Brain microvascular endothelial cell (primary cell): Measurements from ENCODE around the gene UBE2L6.

Experiments used
- DNase-seq: peaks from one replicate; pipeline ENCODE4 v3.0.0-alpha.2; 2020
- H3K27ac ChIP-seq: fragments of 250-450 bp; sonication (Bioruptor Pico); 2 replicates; pipeline ENCODE4 v1.5.1; 2020; ENCODE audit warnings: mild to moderate bottlenecking, moderate library complexity
- H3K27me3 ChIP-seq: fragments of 250-450 bp; sonication (Bioruptor Pico); replicated peaks from 2 replicates; pipeline ENCODE4 v1.5.1; 2020; ENCODE audit warnings: mild to moderate bottlenecking
- H3K36me3 ChIP-seq: fragments of 250-450 bp; sonication (Bioruptor Pico); replicated peaks from 2 replicates; pipeline ENCODE4 v1.5.1; 2020; ENCODE audit warnings: mild to moderate bottlenecking
- H3K4me3 ChIP-seq: 2 replicates; pipeline ENCODE4 v1.5.1; 2011; ENCODE audit warnings: low read depth, mild to moderate bottlenecking, control low read depth, low read length, moderate library complexity
- in situ Hi-C: cut with HindIII; loops from 2 replicates; pipeline ENCODE4 v1.10.0; 2017; ENCODE audit warnings: low sequenced_read_pairs, low pct_ligation_motif_present
- TF ChIP-seq, protein P1 (sequence below): IDR thresholded peaks from 2 replicates; pipeline ENCODE4 v1.5.1; 2011; ENCODE audit warnings: low read depth, mild to moderate bottlenecking, moderate library complexity, low read length, control low read depth, inconsistent platforms; ENCODE audit errors: missing control alignments

The UBE2L6 gene

DNA sequence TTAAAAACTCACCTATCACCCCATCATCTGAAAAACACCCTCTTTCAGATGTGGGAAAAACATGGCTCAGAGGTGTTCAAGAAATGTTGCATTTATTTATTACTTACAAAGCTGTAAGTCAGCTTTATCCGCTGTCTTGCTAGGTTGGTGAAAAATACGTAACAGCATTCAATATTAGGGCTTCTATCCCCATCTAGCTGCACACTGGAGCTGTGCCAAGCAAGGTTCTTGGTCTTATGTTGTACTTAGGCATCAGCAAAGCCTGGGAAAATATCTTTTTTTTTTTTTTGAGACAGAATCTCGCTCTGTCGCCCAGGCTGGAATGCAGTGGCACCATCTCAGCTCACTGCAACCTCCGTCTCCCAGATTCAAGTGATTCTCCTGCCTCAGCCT lies 37.6 kb upstream of the UBE2L6 start:
- in situ Hi-C loops = no loop called here
- TF ChIP-seq, protein P1, sequence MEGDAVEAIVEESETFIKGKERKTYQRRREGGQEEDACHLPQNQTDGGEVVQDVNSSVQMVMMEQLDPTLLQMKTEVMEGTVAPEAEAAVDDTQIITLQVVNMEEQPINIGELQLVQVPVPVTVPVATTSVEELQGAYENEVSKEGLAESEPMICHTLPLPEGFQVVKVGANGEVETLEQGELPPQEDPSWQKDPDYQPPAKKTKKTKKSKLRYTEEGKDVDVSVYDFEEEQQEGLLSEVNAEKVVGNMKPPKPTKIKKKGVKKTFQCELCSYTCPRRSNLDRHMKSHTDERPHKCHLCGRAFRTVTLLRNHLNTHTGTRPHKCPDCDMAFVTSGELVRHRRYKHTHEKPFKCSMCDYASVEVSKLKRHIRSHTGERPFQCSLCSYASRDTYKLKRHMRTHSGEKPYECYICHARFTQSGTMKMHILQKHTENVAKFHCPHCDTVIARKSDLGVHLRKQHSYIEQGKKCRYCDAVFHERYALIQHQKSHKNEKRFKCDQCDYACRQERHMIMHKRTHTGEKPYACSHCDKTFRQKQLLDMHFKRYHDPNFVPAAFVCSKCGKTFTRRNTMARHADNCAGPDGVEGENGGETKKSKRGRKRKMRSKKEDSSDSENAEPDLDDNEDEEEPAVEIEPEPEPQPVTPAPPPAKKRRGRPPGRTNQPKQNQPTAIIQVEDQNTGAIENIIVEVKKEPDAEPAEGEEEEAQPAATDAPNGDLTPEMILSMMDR = no peak
- Histone ChIP-seq H3K27ac (no peak overlapping the region), H3K36me3 (no peaks in the 10 kb centered on the region), H3K4me3 (no peak overlapping the region), H3K27me3 (no peaks in the 10 kb centered on the region)
- DNase-seq = no peak

GRCh38 chr11:57604296-57605027 lies 37.0 kb upstream of the UBE2L6 start:
- TF ChIP-seq, protein P1 = no peak
- no peak for DNase-seq
- Histone ChIP-seq H3K27ac (no peak overlapping the region), H3K27me3 (no peaks in the 10 kb centered on the region), H3K4me3 (no peak overlapping the region), H3K36me3 (no peaks in the 10 kb centered on the region)
- in situ Hi-C loops = no loop called here

GRCh38 chr11:57601297-57601696 lies 33.8 kb upstream of the UBE2L6 start:
- H3K36me3 ChIP-seq = no peaks in the 10 kb centered on the region
- H3K4me3 ChIP-seq = no peak overlapping the region
- in situ Hi-C loops = no loop called here
- no peaks in the 10 kb centered on the region for H3K27me3 ChIP-seq
- H3K27ac ChIP-seq = no peak overlapping the region
- TF ChIP-seq, protein P1 = no peak
- no peak for DNase-seq

- Histone ChIP-seq H3K27me3 (no peaks in the 10 kb centered on the region), H3K36me3 (no peaks in the 10 kb centered on the region), H3K27ac (no peak overlapping the region), H3K4me3 (no peak overlapping the region)
- in situ Hi-C loops = no loop called here
- no peak for DNase-seq
- TF ChIP-seq, protein P1 = no peak
These were observed 31.9 kb upstream of the UBE2L6 start for GRCh38 chr11:57599381-57599780.

DNA sequence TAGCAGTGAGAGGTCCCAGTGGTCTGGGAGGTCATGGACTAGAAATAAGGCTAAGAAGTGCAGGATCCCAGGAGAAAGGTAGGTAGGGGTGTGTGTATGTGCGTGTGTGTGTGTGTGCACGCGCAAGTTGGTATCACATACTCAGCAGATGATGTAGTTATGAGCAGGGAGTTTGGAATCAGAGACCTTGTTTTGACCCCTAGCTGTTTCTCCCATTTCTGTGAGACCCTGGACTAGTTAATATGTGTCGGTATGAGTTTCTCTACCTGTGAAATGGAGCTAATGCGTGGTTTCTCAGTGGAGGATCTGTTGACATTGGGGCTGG lies 31.3 kb upstream of the UBE2L6 start:
- no peak overlapping the region for H3K4me3 ChIP-seq
- peak; percentile 36 for DNase-seq
- H3K36me3 ChIP-seq = no peaks in the 10 kb centered on the region
- H3K27ac ChIP-seq = no peak overlapping the region
- in situ Hi-C loops = no loop called here
- TF ChIP-seq, protein P1 = no peak
- no peaks in the 10 kb centered on the region for H3K27me3 ChIP-seq
